Right lobe of liver (tissue), 4 donors: ENCODE data around the gene ABCD4.

Source experiments
- CTCF ChIP-seq, 4 donors: fragments of 200-600 bp in 3 of 4; fragments of 450-650 bp in 1 of 4; IDR thresholded peaks; one replicate each; pipeline versions ENCODE4 v1.5.1 to v1.8.0; 2016 to 2022; ENCODE audit warnings: antibody characterized with exemption in 4 of 4, mild to moderate bottlenecking in 2 of 4
- POLR2A ChIP-seq: fragments of 450-650 bp; IDR thresholded peaks from one replicate; pipeline ENCODE4 v1.6.1; 2017; ENCODE audit warnings: antibody characterized with exemption, mild to moderate bottlenecking
- donor health status: DM: no; HTN: no; CAD: no.
- donor health status: DM: no; HTN: no; CAD: no.
- donor health status: DM: no; HTN: yes; CAD: no.

GRCh38 chr14:74349757-74350156 lies 47.0 kb upstream of the ABCD4 start:
- TF ChIP-seq POLR2A (no peak), CTCF (IDR thresholded peaks at IDR 0.05) (no peak)
